Fibroblast of lung (primary cell): ENCODE data around the gene CENPH.

Experiments used
- CTCF ChIP-seq, 2 donors: IDR thresholded peaks in 1 of 2; conservative IDR thresholded peaks in 1 of 2; 1 replicate in 1 of 2; 2 replicates in 1 of 2; pipeline ENCODE4 v1.5.1; 2011 to 2012; ENCODE audit warnings: low read length in 2 of 2, control low read depth in 1 of 2, inconsistent platforms in 1 of 2, low read depth in 1 of 2, mild to moderate bottlenecking in 1 of 2
- EZH2 ChIP-seq: IDR thresholded peaks from 2 replicates; pipeline ENCODE4 v1.5.1; 2012; ENCODE audit warnings: low read length, control low read depth, mild to moderate bottlenecking; ENCODE audit errors: missing control alignments

GRCh38 chr5:69219939-69220338 is 30.6 kb downstream of the CENPH start:
- TF ChIP-seq CTCF (conservative IDR thresholded peaks at IDR 0.05 in 1 of 2, IDR thresholded peaks at IDR 0.05 in 1 of 2; ENCODE audit: low read depth in 1 of 2, low read length in 2 of 2) (no peak), EZH2 (no peak)
